LNCAP (cell line): ENCODE measurements around the gene STT3B.

Source experiments
- CTCF ChIP-seq: fragments of 450-650 bp; IDR thresholded peaks from 2 replicates; pipeline ENCODE4 v1.5.1; 2017; ENCODE audit warnings: mild to moderate bottlenecking

STT3B gene

GRCh38 chr3:31542246-31542645, 9.5 kb downstream of the STT3B start:
- no peak for TF ChIP-seq CTCF

GRCh38 chr3:31543375-31543774, 10.7 kb downstream of the STT3B start:
- TF ChIP-seq CTCF, result no peak

- no peak for TF ChIP-seq CTCF
These were observed 11.9 kb downstream of the STT3B start for GRCh38 chr3:31544634-31545033.

GRCh38 chr3:31546162-31546561, 13.4 kb downstream of the STT3B start:
- TF ChIP-seq CTCF, result no peak

- TF ChIP-seq CTCF, result no peak
These were observed 14.0 kb downstream of the STT3B start for GRCh38 chr3:31546725-31547124.

- peak; percentile 78 for TF ChIP-seq CTCF
These were observed 17.9 kb downstream of the STT3B start for GRCh38 chr3:31550452-31551251.

GRCh38 chr3:31551646-31552045, 18.9 kb downstream of the STT3B start:
- no peak for TF ChIP-seq CTCF

- TF ChIP-seq CTCF, result no peak
These were observed 19.4 kb downstream of the STT3B start for GRCh38 chr3:31552103-31552502.
